Trophoblast cell (in vitro differentiated cells and primary cell): ENCODE data around the gene LONP2.

ENCODE experiments used
- DNase-seq, 2 donors: peaks; one replicate each; pipeline ENCODE4 v3.0.0-alpha.2; 2016
- H2AFZ ChIP-seq: 2 replicates; pipeline ENCODE4 v1.6.1; 2013; ENCODE audit warnings: low read length, moderate library complexity, mild to moderate bottlenecking; ENCODE audit not compliant: insufficient read depth, poor library complexity
- H2AK5ac ChIP-seq: 2 replicates; pipeline ENCODE4 v1.6.1; 2013; ENCODE audit warnings: mild to moderate bottlenecking, low read length
- H2BK120ac ChIP-seq: 2 replicates; pipeline ENCODE4 v1.6.1; 2013; ENCODE audit warnings: low read length, mild to moderate bottlenecking, moderate library complexity; ENCODE audit not compliant: insufficient read depth, poor library complexity
- H2BK12ac ChIP-seq: 2 replicates; pipeline ENCODE4 v1.6.1; 2013; ENCODE audit warnings: mild to moderate bottlenecking, low read length, moderate library complexity
- H2BK5ac ChIP-seq: 2 replicates; pipeline ENCODE4 v1.6.1; 2013; ENCODE audit warnings: low read length, low read depth, moderate library complexity, mild to moderate bottlenecking; ENCODE audit not compliant: poor library complexity
- H3K14ac ChIP-seq: 2 replicates; pipeline ENCODE4 v1.6.1; 2013; ENCODE audit warnings: mild to moderate bottlenecking, low read length
- H3K18ac ChIP-seq: 2 replicates; pipeline ENCODE4 v1.6.1; 2013; ENCODE audit warnings: mild to moderate bottlenecking, low read length
- H3K23ac ChIP-seq: 2 replicates; pipeline ENCODE4 v1.6.1; 2013; ENCODE audit warnings: low read length
- H3K27ac ChIP-seq: 2 replicates; pipeline ENCODE4 v1.5.1; 2013; ENCODE audit warnings: low read depth, mild to moderate bottlenecking, inconsistent platforms, low read length, moderate library complexity
- H3K27me3 ChIP-seq: 2 replicates; pipeline ENCODE4 v1.6.1; 2013; ENCODE audit warnings: inconsistent platforms, mild to moderate bottlenecking, low read length, moderate library complexity; ENCODE audit not compliant: insufficient read depth
- H3K36me3 ChIP-seq, 2 experiments: 1 replicate in 1 of 2; 2 replicates in 1 of 2; pipeline ENCODE4 v1.6.1; 2013; ENCODE audit warnings: low read length in 2 of 2, mild to moderate bottlenecking in 2 of 2, moderate library complexity in 1 of 2; ENCODE audit not compliant: insufficient read depth in 2 of 2, control insufficient read depth in 1 of 2
- H3K4ac ChIP-seq: 2 replicates; pipeline ENCODE4 v1.6.1; 2013; ENCODE audit warnings: low read depth, mild to moderate bottlenecking, low read length, moderate library complexity
- H3K4me1 ChIP-seq, 2 experiments: 1 replicate in 1 of 2; 2 replicates in 1 of 2; pipeline ENCODE4 v1.6.1; 2013; ENCODE audit warnings: low read length in 2 of 2, mild to moderate bottlenecking in 2 of 2, moderate library complexity in 1 of 2; ENCODE audit not compliant: insufficient read depth in 2 of 2, control insufficient read depth in 1 of 2
- H3K4me2 ChIP-seq: 2 replicates; pipeline ENCODE4 v1.6.1; 2013; ENCODE audit warnings: inconsistent platforms, mild to moderate bottlenecking, low read length, moderate library complexity
- H3K4me3 ChIP-seq: 2 replicates; pipeline ENCODE4 v1.5.1; 2013; ENCODE audit warnings: mild to moderate bottlenecking, low read depth, low read length, inconsistent platforms
- H3K79me1 ChIP-seq: one replicate; pipeline ENCODE4 v1.6.1; 2013; ENCODE audit warnings: low read length
- H3K79me2 ChIP-seq: 2 replicates; pipeline ENCODE4 v1.6.1; 2013; ENCODE audit warnings: low read length, mild to moderate bottlenecking; ENCODE audit not compliant: control insufficient read depth, insufficient read depth, poor library complexity
- H3K9ac ChIP-seq: 2 replicates; pipeline ENCODE4 v1.6.1; 2013; ENCODE audit warnings: mild to moderate bottlenecking, low read length
- H3K9me3 ChIP-seq: 2 replicates; pipeline ENCODE4 v1.6.1; 2013; ENCODE audit warnings: low read depth, mild to moderate bottlenecking, control low read depth, inconsistent platforms, low read length; ENCODE audit not compliant: insufficient read depth
- H4K12ac ChIP-seq: 2 replicates; pipeline ENCODE4 v1.6.1; 2013; ENCODE audit warnings: low read depth, mild to moderate bottlenecking, low read length, moderate library complexity
- H4K8ac ChIP-seq: 2 replicates; pipeline ENCODE4 v1.6.1; 2013; ENCODE audit warnings: low read depth, mild to moderate bottlenecking, low read length, moderate library complexity
- H4K91ac ChIP-seq: one replicate; pipeline ENCODE4 v1.6.1; 2013; ENCODE audit warnings: low read depth, mild to moderate bottlenecking, low read length, moderate library complexity
- WGBS: extraction: QIAGEN DNeasy Blood & Tissue Kit; methylation state at CpG from one replicate; pipeline ENCODE4 v1.1.7; 2013; ENCODE audit warnings: missing lambda C conversion rate; ENCODE audit not compliant: insufficient read length, insufficient coverage; ENCODE audit errors: extremely low coverage; 5-methylcytosine and 5-hydroxymethylcytosine counted together

The LONP2 gene

GRCh38 chr16:48384520-48385252 lies 140.6 kb downstream of the LONP2 start:
- Histone ChIP-seq H3K4me3 (peak overlapping the region; percentile 96), H4K8ac (peak overlapping the region; percentile 100), H3K36me3 (no peaks in the 10 kb centered on the region), H3K27ac (peak overlapping the region; percentile 100), H3K4me1 (no peaks in the 10 kb centered on the region), H4K12ac (peak overlapping the region; percentile 100), H3K4ac (peak overlapping the region; percentile 100), H3K18ac (peak overlapping the region; percentile 99), H3K9ac (peak overlapping the region; percentile 99), H3K27me3 (no peaks in the 10 kb centered on the region), H3K9me3 (no peaks in the 10 kb centered on the region), H2BK120ac (peak overlapping the region; percentile 100), H2BK5ac (peak overlapping the region; percentile 100), H2BK12ac (peak overlapping the region; percentile 72), H3K14ac (peak overlapping the region; percentile 100), H3K4me2 (peak overlapping the region; percentile 68), H2AK5ac (peak overlapping the region; percentile 99), H2AFZ (peak overlapping the region; percentile 98), H3K79me1 (peaks cover 17% of the 10 kb centered on the region), H4K91ac (peak overlapping the region; percentile 100), H3K23ac (no peak overlapping the region), H3K79me2 (peaks cover 30% of the 10 kb centered on the region)
- WGBS, result no CpG with 5 or more reads among the region's 103 CpGs
- DNase-seq, result peak; percentile 30 to 65

GRCh38 chr16:48385253-48386150 lies 141.4 kb downstream of the LONP2 start, which contains the start of gene SIAH1:
TSS of gene SIAH1 (minus strand) at chr16:48385413. CDS start at chr16:48362428, 22,985 bp downstream.
- peak within 1 kb of the TSS; percentile 100 for H3K27ac ChIP-seq
- H2BK120ac ChIP-seq, result peak within 1 kb of the TSS; percentile 100
- H3K18ac ChIP-seq, result peak within 1 kb of the TSS; percentile 99
- H3K79me1 ChIP-seq, result peaks cover 17% of the 10 kb centered on the region
- H3K4me1 ChIP-seq, result no peaks in the 10 kb centered on the region
- no peaks in the 10 kb centered on the region for H3K27me3 ChIP-seq
- peak within 1 kb of the TSS; percentile 100 for H4K12ac ChIP-seq
- H4K8ac ChIP-seq, result peak within 1 kb of the TSS; percentile 100
- H3K79me2 ChIP-seq, result peaks cover 26% of the 10 kb centered on the region
- H3K36me3 ChIP-seq, result no peaks in the 10 kb centered on the region
- H2AK5ac ChIP-seq, result peak within 1 kb of the TSS; percentile 99
- H3K23ac ChIP-seq, result no peak within 1 kb of the TSS
- H3K4ac ChIP-seq, result peak within 1 kb of the TSS; percentile 100
- WGBS, result no CpG with 5 or more reads among the region's 105 CpGs
- peak within 1 kb of the TSS; percentile 99 for H3K9ac ChIP-seq
- peak within 1 kb of the TSS; percentile 100 for H2BK5ac ChIP-seq
- peak within 1 kb of the TSS; percentile 100 for H3K14ac ChIP-seq
- H4K91ac ChIP-seq, result peak within 1 kb of the TSS; percentile 100
- H2AFZ ChIP-seq, result peak within 1 kb of the TSS; percentile 98
- no peaks in the 10 kb centered on the region for H3K9me3 ChIP-seq
- peak within 1 kb of the TSS; percentile 72 for H2BK12ac ChIP-seq
- peak within 1 kb of the TSS; percentile 96 for H3K4me3 ChIP-seq
- H3K4me2 ChIP-seq, result peak within 1 kb of the TSS; percentile 86
- DNase-seq, result peak; percentile 63 to 91

GRCh38 chr16:48386559-48387312 lies 142.6 kb downstream of the LONP2 start:
- no peak overlapping the region for H2BK5ac ChIP-seq
- no peak overlapping the region for H4K12ac ChIP-seq
- peak overlapping the region; percentile 31 for H4K8ac ChIP-seq
- no peaks in the 10 kb centered on the region for H3K27me3 ChIP-seq
- H3K18ac ChIP-seq, result no peak overlapping the region
- H3K14ac ChIP-seq, result no peak overlapping the region
- no peak overlapping the region for H4K91ac ChIP-seq
- DNase-seq, result no peak
- no peak overlapping the region for H2AFZ ChIP-seq
- peaks cover 17% of the 10 kb centered on the region for H3K79me1 ChIP-seq
- H3K79me2 ChIP-seq, result peaks cover 21% of the 10 kb centered on the region
- no peaks in the 10 kb centered on the region for H3K9me3 ChIP-seq
- no peak overlapping the region for H3K4me2 ChIP-seq
- no CpG with 5 or more reads among the region's 17 CpGs for WGBS
- no peak overlapping the region for H3K4ac ChIP-seq
- H3K4me1 ChIP-seq, result no peaks in the 10 kb centered on the region
- no peaks in the 10 kb centered on the region for H3K36me3 ChIP-seq
- no peak overlapping the region for H2BK12ac ChIP-seq
- H3K4me3 ChIP-seq, result no peak overlapping the region
- H2BK120ac ChIP-seq, result no peak overlapping the region
- H3K27ac ChIP-seq, result no peak overlapping the region
- H2AK5ac ChIP-seq, result peak overlapping the region; percentile 53
- H3K23ac ChIP-seq, result no peak overlapping the region
- no peak overlapping the region for H3K9ac ChIP-seq

- H2BK120ac ChIP-seq, result no peak overlapping the region
- no peak overlapping the region for H4K91ac ChIP-seq
- no peak overlapping the region for H3K18ac ChIP-seq
- H4K8ac ChIP-seq, result no peak overlapping the region
- H2BK12ac ChIP-seq, result no peak overlapping the region
- H3K27ac ChIP-seq, result no peak overlapping the region
- H3K4ac ChIP-seq, result no peak overlapping the region
- H3K9me3 ChIP-seq, result no peaks in the 10 kb centered on the region
- H3K27me3 ChIP-seq, result no peaks in the 10 kb centered on the region
- H2BK5ac ChIP-seq, result no peak overlapping the region
- DNase-seq, result no peak
- H3K79me2 ChIP-seq, result no peaks in the 10 kb centered on the region
- no peak overlapping the region for H3K9ac ChIP-seq
- H2AFZ ChIP-seq, result no peak overlapping the region
- no peak overlapping the region for H3K4me2 ChIP-seq
- WGBS, result no CpG with 5 or more reads among the region's 5 CpGs
- peaks cover 2% of the 10 kb centered on the region for H3K79me1 ChIP-seq
- peaks cover 0 to 2% of the 10 kb centered on the region in 2 experiments for H3K4me1 ChIP-seq
- H3K23ac ChIP-seq, result no peak overlapping the region
- no peak overlapping the region for H3K4me3 ChIP-seq
- H3K36me3 ChIP-seq, result no peaks in the 10 kb centered on the region
- H3K14ac ChIP-seq, result no peak overlapping the region
- H4K12ac ChIP-seq, result no peak overlapping the region
- H2AK5ac ChIP-seq, result no peak overlapping the region
Observed at GRCh38 chr16:48392407-48392806, 148.3 kb downstream of the LONP2 start.
